DND-41 (cell line): ENCODE results near the gene GNAO1.

ENCODE experiments used
- ATAC-seq: fragments of 200-7000 bp; cut with Tn5 transposase; 3 replicates; pipeline ENCODE4 v1.9.1; 2021; ENCODE audit warnings: low read depth; ENCODE audit not compliant: insufficient read depth
- DNase-seq: peaks from one replicate; pipeline ENCODE4 v3.0.0-alpha.2; 2020
- H2AFZ ChIP-seq: 2 replicates; pipeline ENCODE4 v1.6.0; 2012; ENCODE audit warnings: low read depth, low read length
- H3K27ac ChIP-seq: 2 replicates; pipeline ENCODE4 v1.5.1; 2012; ENCODE audit warnings: low read length, inconsistent platforms
- H3K27me3 ChIP-seq: fragments of 200-600 bp; sonication (generic); 2 replicates; pipeline ENCODE4 v1.6.0; 2012; ENCODE audit warnings: low read length, mild to moderate bottlenecking, inconsistent platforms; ENCODE audit not compliant: insufficient read depth, poor library complexity
- H3K36me3 ChIP-seq: 2 replicates; pipeline ENCODE4 v1.5.1; 2012; ENCODE audit warnings: low read length, inconsistent platforms; ENCODE audit not compliant: insufficient read depth
- H3K4me1 ChIP-seq: 2 replicates; pipeline ENCODE4 v1.5.1; 2012; ENCODE audit warnings: mild to moderate bottlenecking, low read length; ENCODE audit not compliant: insufficient read depth
- H3K4me2 ChIP-seq: 2 replicates; pipeline ENCODE4 v1.6.0; 2012; ENCODE audit warnings: mild to moderate bottlenecking, moderate library complexity, low read length, inconsistent platforms; ENCODE audit not compliant: insufficient read depth
- H3K4me3 ChIP-seq, 2 experiments: fragments of 200-600 bp in 1 of 2; shearing (Covaris generic) in 1 of 2; 2 replicates each; pipeline ENCODE4 v1.5.1; 2012 to 2016; ENCODE audit warnings: inconsistent platforms in 2 of 2, low read length in 2 of 2, mild to moderate bottlenecking in 2 of 2, low read depth in 1 of 2, moderate library complexity in 1 of 2
- H3K79me2 ChIP-seq: 2 replicates; pipeline ENCODE4 v1.6.0; 2012; ENCODE audit warnings: low read length, inconsistent platforms; ENCODE audit not compliant: insufficient read depth
- H3K9ac ChIP-seq: 2 replicates; pipeline ENCODE4 v1.6.0; 2012; ENCODE audit warnings: low read depth, mild to moderate bottlenecking, inconsistent platforms, low read length, moderate library complexity
- H3K9me3 ChIP-seq: 2 replicates; pipeline ENCODE4 v1.5.1; 2012; ENCODE audit warnings: low read length, moderate library complexity, mild to moderate bottlenecking, inconsistent platforms; ENCODE audit not compliant: insufficient read depth, severe bottlenecking
- H4K20me1 ChIP-seq: 2 replicates; pipeline ENCODE4 v1.6.0; 2012; ENCODE audit warnings: low read length; ENCODE audit not compliant: insufficient read depth
- EZH2 ChIP-seq: IDR thresholded peaks from 3 replicates; pipeline ENCODE4 v1.6.1; 2012; ENCODE audit warnings: borderline replicate concordance, low read depth, mild to moderate bottlenecking, moderate library complexity, low read length, inconsistent platforms; ENCODE audit not compliant: severe bottlenecking
- TF ChIP-seq, protein P1 (sequence below): IDR thresholded peaks from 2 replicates; pipeline ENCODE4 v1.5.1; 2012; ENCODE audit warnings: borderline replicate concordance, low read length, moderate library complexity, mild to moderate bottlenecking; ENCODE audit not compliant: poor library complexity, severe bottlenecking; ENCODE audit errors: extremely low read depth

Gene GNAO1

DNA sequence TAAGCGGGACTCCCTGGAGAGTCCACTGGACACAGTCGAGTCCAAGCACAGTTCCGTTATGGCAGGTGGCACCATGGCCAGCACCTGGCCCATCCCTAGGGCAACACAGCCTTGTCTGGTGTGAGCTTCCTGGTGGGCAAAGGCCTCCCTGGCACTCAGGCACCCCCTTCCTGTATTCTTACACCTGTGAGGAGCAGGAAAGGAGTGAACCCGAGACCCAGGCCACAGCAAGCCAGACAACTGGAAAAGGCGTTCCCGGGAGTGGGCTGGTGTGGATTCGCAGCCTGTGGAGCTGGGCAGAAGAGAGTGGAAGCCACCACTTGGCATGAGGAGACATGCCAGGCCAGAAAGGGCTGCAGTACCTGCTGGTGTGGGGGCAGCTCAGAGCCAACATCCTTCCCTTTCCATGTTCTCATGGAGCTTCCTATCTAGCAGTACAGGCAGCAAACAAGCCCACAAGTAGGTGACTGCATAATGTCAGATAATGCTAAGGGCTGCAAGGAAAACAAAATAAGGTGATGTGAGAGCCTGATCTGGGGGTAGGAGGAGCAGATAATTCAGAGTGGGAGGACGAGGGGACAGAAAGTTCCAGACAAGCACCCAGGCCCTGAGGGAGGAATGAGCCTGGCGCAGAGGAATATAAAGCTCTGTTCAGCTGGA lies 87.0 kb downstream of the GNAO1 start:
- peaks cover 36% of the 10 kb centered on the region for H3K36me3 ChIP-seq
- no peaks in the 10 kb centered on the region for H3K27me3 ChIP-seq
- DNase-seq (no peak), ATAC-seq (no peak)
- H3K9me3 ChIP-seq: no peaks in the 10 kb centered on the region
- no peak overlapping the region for H3K4me2 ChIP-seq
- H3K79me2 ChIP-seq: no peaks in the 10 kb centered on the region
- H3K4me3 ChIP-seq: no peak overlapping the region
- H4K20me1 ChIP-seq: no peaks in the 10 kb centered on the region
- no peak overlapping the region for H3K9ac ChIP-seq
- H3K27ac ChIP-seq: 0 out of 2 replicates have a peak overlapping the region, but pooled peaks have one; percentile 5
- peaks cover 12% of the 10 kb centered on the region; the same call in 1 of the 2 replicates for H3K4me1 ChIP-seq
- H2AFZ ChIP-seq: no peak overlapping the region
- TF ChIP-seq, protein P1, sequence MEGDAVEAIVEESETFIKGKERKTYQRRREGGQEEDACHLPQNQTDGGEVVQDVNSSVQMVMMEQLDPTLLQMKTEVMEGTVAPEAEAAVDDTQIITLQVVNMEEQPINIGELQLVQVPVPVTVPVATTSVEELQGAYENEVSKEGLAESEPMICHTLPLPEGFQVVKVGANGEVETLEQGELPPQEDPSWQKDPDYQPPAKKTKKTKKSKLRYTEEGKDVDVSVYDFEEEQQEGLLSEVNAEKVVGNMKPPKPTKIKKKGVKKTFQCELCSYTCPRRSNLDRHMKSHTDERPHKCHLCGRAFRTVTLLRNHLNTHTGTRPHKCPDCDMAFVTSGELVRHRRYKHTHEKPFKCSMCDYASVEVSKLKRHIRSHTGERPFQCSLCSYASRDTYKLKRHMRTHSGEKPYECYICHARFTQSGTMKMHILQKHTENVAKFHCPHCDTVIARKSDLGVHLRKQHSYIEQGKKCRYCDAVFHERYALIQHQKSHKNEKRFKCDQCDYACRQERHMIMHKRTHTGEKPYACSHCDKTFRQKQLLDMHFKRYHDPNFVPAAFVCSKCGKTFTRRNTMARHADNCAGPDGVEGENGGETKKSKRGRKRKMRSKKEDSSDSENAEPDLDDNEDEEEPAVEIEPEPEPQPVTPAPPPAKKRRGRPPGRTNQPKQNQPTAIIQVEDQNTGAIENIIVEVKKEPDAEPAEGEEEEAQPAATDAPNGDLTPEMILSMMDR: no peak
- TF ChIP-seq EZH2: no peak

DNA sequence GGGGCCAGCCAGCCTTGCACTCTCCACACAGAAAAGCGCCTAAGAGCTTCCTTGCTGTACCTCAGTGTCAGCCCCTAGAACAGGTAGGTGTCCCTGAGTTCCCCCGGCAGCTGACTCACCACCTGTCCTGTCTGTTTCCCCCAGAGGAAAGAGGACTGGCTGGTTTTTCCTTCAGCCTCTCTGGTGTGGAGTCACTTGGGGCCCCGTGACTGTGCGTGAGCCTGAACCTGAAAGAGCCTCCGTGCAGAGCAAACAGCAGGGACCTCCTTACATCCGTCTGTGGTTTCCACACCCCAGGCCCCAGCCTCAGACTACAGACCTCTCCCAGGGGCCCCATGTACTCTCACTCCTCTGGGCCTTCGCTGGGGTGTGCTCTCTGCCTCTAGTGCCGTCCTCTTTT lies 87.8 kb downstream of the GNAO1 start:
- ATAC-seq: peak; percentile 98
- Histone ChIP-seq H3K4me2 (no peak overlapping the region), H3K4me3 (no peak overlapping the region), H3K27ac (peak overlapping the region; percentile 28; the same call in 1 of the 2 replicates), H3K9ac (no peak overlapping the region), H2AFZ (no peak overlapping the region), H3K4me1 (peaks cover 12% of the 10 kb centered on the region; the same call in 1 of the 2 replicates), H3K27me3 (no peaks in the 10 kb centered on the region), H4K20me1 (no peaks in the 10 kb centered on the region), H3K79me2 (no peaks in the 10 kb centered on the region), H3K36me3 (peaks cover 36% of the 10 kb centered on the region), H3K9me3 (no peaks in the 10 kb centered on the region)
- TF ChIP-seq, protein P1: no peak
- peak; percentile 80 for DNase-seq

DNA sequence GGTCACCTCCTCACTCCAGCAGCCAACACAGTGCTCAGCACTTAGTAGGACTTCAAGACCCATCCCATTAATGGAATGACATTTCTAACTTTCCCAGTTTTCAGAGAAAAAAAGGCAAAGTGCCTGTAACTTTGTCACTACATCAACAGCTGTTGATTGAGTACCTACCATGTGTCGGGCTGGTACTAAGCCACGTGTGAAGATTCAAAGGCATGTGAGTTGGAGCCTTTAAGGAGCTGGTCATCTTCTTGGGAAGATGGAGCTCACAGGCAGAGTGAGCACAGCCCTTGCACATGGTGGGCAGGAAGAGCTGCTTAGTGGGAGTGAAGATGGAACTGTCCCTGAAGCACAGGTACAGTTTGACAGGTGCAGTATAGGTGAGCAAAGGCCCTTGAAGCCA lies 88.6 kb downstream of the GNAO1 start:
- no peak overlapping the region for H3K9ac ChIP-seq
- H2AFZ ChIP-seq: no peak overlapping the region

More for the DNA sequence above, 88.6 kb downstream of the GNAO1 start:
- Histone ChIP-seq H3K27ac (no peak overlapping the region), H3K36me3 (peaks cover 38% of the 10 kb centered on the region), H3K4me2 (no peak overlapping the region), H3K4me3 (no peak overlapping the region), H3K4me1 (peaks cover 12% of the 10 kb centered on the region; the same call in 1 of the 2 replicates), H3K9me3 (no peaks in the 10 kb centered on the region), H3K79me2 (no peaks in the 10 kb centered on the region), H3K27me3 (no peaks in the 10 kb centered on the region), H4K20me1 (no peaks in the 10 kb centered on the region)
- ATAC-seq (no peak), DNase-seq (no peak)
- TF ChIP-seq EZH2: no peak
- TF ChIP-seq, protein P1: no peak
